Brain microvascular endothelial cell (primary cell): Measurements from ENCODE around the gene SLC35B2.

Experiments
- DNase-seq: peaks from one replicate; pipeline ENCODE4 v3.0.0-alpha.2; 2020
- H3K27ac ChIP-seq: fragments of 250-450 bp; sonication (Bioruptor Pico); 2 replicates; pipeline ENCODE4 v1.5.1; 2020; ENCODE audit warnings: mild to moderate bottlenecking, moderate library complexity
- H3K27me3 ChIP-seq: fragments of 250-450 bp; sonication (Bioruptor Pico); replicated peaks from 2 replicates; pipeline ENCODE4 v1.5.1; 2020; ENCODE audit warnings: mild to moderate bottlenecking
- H3K36me3 ChIP-seq: fragments of 250-450 bp; sonication (Bioruptor Pico); replicated peaks from 2 replicates; pipeline ENCODE4 v1.5.1; 2020; ENCODE audit warnings: mild to moderate bottlenecking
- H3K4me3 ChIP-seq: 2 replicates; pipeline ENCODE4 v1.5.1; 2011; ENCODE audit warnings: low read depth, mild to moderate bottlenecking, control low read depth, low read length, moderate library complexity
- in situ Hi-C: cut with HindIII; loops from 2 replicates; pipeline ENCODE4 v1.10.0; 2017; ENCODE audit warnings: low sequenced_read_pairs, low pct_ligation_motif_present
- TF ChIP-seq, protein P1 (sequence below): IDR thresholded peaks from 2 replicates; pipeline ENCODE4 v1.5.1; 2011; ENCODE audit warnings: low read depth, mild to moderate bottlenecking, moderate library complexity, low read length, control low read depth, inconsistent platforms; ENCODE audit errors: missing control alignments

Gene SLC35B2

DNA sequence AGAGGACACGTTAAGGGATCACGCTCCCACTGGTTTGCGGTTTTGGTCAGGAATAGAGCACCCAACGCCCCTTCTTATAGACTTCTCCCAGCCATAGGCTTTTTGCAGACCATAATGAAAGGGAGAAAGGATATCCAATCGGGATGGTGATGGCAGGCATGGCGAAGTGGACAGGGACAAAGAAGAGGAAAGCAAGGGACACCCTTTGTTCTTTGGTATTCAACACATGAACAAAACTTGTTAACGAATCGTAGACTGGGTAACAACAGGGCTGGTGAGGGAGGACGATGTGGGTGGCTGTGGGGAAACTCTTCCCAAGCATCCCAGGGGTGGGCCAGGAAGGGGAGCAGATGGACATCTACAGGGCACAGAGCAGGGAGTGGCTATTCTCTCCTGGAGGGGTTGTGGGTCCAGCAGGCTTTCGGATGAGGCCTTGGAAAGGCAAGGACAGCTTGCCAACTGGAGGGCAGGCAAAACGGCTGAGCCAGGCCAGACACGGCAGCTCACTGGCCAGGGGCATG lies 11.9 kb downstream of the SLC35B2 start:
- Histone ChIP-seq H3K36me3 (peaks cover 24% of the 10 kb centered on the region), H3K27me3 (no peaks in the 10 kb centered on the region), H3K27ac (no peak overlapping the region), H3K4me3 (peak overlapping the region; percentile 82)
- in situ Hi-C loops, result no loop called here
- TF ChIP-seq, protein P1, sequence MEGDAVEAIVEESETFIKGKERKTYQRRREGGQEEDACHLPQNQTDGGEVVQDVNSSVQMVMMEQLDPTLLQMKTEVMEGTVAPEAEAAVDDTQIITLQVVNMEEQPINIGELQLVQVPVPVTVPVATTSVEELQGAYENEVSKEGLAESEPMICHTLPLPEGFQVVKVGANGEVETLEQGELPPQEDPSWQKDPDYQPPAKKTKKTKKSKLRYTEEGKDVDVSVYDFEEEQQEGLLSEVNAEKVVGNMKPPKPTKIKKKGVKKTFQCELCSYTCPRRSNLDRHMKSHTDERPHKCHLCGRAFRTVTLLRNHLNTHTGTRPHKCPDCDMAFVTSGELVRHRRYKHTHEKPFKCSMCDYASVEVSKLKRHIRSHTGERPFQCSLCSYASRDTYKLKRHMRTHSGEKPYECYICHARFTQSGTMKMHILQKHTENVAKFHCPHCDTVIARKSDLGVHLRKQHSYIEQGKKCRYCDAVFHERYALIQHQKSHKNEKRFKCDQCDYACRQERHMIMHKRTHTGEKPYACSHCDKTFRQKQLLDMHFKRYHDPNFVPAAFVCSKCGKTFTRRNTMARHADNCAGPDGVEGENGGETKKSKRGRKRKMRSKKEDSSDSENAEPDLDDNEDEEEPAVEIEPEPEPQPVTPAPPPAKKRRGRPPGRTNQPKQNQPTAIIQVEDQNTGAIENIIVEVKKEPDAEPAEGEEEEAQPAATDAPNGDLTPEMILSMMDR, result no peak
- no peak for DNase-seq

DNA sequence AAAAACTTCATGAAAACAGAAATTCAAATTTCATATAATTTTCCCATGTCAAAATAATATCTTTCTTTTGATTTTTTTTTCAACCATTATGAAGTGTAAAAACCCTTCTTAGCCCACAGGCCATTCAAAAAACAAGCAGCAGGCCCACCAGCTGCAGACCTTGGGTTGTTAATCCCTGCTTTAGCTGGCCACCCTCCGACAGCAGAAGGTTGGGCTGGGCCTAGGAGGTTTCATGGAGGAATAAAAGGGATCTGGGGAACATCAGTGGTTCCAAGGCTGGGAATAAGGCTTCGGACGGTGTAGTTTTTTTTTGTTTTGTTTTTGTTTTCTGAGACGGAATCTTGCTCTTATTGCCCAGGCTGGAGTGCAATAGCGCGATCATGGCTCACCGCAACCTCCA lies 14.0 kb downstream of the SLC35B2 start:
- TF ChIP-seq, protein P1, result no peak
- Histone ChIP-seq H3K36me3 (peaks cover 3% of the 10 kb centered on the region), H3K4me3 (no peak overlapping the region), H3K27me3 (no peaks in the 10 kb centered on the region), H3K27ac (no peak overlapping the region)
- in situ Hi-C loops, result no loop called here
- DNase-seq, result no peak

DNA sequence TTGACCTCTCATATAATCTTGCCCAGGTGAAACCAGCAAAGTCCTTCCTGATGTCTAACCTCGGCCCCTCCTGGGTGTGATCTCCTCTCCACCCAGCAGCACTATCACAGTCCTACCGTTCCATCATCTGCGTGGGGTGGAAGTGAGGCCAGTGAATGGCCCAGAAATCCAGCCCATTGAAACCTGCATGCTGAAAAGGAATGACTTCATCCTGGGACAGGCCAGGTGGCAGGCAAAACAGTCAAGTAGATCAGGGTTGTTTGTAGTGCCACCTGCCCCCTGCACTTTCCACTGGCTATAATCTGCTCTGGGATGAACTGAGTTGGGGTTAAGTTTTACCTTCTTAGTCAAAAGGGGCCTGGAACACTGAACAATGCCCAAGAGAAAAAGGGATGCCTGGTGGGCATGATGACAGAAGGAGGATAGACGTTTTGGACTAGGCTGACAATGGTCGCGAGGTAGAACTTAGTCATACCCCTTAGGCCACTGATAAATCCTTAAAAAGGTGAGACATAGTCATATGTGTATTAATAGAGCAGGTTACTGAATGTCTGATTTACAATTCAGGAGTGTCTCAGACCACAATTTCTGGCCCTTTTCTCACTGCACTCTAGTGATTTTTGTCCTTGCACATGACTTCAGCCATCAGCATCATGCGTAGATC lies 18.5 kb downstream of the SLC35B2 start:
- in situ Hi-C loops, result no loop called here
- TF ChIP-seq, protein P1, result no peak
- Histone ChIP-seq H3K4me3 (no peak overlapping the region), H3K27me3 (no peaks in the 10 kb centered on the region), H3K36me3 (no peaks in the 10 kb centered on the region), H3K27ac (no peak overlapping the region)
- no peak for DNase-seq

DNA sequence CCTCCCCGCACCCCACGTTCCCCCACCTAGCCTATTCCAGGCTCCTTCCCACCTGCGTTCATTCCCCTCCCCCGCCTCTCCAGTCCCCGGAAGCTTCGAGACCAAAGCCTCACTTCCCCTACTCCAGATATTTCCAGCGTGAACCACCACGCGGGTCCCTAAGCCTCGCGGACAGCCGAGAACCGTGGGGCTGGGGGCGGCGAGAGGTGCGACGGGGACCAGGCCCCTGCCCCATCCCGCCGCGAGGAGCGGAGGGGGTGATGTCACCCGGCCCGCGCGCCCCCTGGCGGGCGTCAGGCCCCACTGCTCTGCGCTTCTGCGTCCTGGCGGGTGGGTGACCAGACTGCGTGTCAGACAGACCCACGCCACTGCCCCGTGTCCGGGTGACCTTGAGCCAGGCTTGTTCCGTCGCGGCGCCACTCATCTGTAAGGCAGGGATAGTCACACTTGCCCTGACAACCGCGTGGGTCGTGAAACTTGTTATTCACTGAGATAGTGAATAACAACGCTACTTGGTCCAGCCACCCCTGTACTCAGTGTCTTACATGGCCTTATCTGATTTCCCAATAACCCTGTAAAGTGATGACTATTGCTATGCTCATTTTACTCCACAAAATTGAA lies 19.4 kb downstream of the SLC35B2 start:
- TF ChIP-seq, protein P1, result peak; percentile 82
- H3K4me3 ChIP-seq, result peak overlapping the region; percentile 63
- peak overlapping the region; percentile 69 for H3K27ac ChIP-seq
- in situ Hi-C loops, result no loop called here
- DNase-seq, result peak; percentile 62
- H3K27me3 ChIP-seq, result no peaks in the 10 kb centered on the region
- no peaks in the 10 kb centered on the region for H3K36me3 ChIP-seq

DNA sequence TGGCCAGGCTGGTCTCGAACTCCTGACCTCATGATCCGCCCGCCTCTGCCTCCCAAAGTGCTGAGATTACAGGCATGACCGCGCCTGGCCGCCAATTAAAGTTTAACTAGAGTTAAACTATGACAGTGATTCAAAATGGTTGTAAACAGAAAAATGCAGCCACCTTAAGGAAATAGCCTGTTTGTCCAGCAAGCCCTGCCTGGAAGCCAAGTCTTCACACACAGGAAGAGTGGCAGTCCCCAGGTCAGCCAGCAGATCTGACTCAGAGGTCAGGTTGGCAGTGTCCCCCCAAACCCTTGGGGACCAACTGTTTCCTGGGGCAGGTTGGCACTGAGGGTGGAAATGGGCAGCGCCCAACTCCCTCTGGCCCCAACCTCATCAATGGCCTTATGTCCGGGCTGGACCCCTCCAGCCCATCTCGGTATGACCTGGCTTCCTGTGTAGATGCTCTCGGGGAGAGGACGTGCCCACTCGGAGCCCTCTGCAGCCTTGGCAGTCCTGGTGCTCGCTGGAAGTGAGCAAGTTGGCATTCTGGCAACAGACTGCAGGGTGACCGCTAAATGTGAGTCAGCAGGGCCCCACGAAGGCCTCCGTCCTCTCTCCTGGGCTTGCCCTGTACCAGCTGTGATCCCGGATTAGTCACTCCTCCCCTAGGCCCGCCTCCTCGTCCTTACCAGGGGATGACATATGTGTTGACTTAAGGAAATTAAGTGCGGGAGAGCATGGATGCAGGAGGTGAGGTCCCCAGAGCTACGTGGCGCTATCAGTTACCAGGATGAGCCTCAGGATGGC lies 20.1 kb downstream of the SLC35B2 start:
- in situ Hi-C loops, result no loop called here
- no peaks in the 10 kb centered on the region for H3K36me3 ChIP-seq
- DNase-seq, result peak; percentile 94
- peak overlapping the region; percentile 63 for H3K4me3 ChIP-seq
- peak overlapping the region; percentile 69 for H3K27ac ChIP-seq
- no peaks in the 10 kb centered on the region for H3K27me3 ChIP-seq
- TF ChIP-seq, protein P1, result no peak
